GM19351 (cell line): ENCODE data around the gene TRAPPC2.
"Not testable (repeated sequence)": the region's sequence is repeated elsewhere in the genome, so short reads cannot be mapped to it uniquely, and the experiment has no call there.

Source experiments
- ATAC-seq: cut with Tn5 transposase; IDR thresholded peaks from one replicate; pipeline ENCODE4 v1.9.1; 2021; ENCODE audit warnings: mild to moderate bottlenecking, moderate library complexity; ENCODE audit not compliant: unreplicated experiment

The TRAPPC2 gene

DNA sequence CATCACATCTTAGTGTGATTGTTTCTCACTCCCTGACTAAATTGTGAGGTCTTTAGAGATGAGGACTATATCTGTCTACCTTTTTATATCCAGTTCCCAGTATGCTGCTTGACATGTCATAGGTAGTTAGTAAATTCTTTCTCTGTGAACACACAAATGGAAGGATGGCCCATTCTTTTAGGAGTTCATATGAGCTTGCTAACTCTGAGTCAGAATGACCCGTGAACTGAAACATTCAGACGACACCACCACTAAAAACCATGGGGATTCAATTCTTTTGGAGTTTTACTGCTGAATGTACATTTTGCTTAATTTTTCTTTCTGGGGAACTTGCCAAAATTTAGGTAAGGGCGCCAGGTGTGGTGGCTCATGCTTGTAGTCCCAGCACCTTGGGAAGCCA lies 14.1 kb upstream of the TRAPPC2 start:
- no peak for ATAC-seq

DNA sequence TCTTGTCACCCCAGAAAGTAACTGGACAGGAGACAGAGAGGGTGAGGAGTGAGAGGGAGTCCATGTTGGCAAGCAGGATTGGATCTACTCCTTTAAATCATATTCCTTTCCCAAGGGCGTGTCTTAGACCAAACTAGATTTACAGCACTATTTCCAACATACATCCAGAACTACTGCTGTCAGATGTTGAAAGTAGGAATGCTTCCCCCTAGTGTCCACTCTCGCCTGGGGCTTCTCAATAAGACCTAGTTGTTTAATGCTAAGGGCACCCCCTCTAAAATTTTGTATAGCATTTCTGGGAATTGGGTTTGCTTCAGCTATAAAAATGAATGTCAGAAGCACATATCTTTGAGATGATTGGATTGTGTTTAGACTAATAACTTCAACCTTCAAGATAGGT lies 13.4 kb upstream of the TRAPPC2 start:
- no peak for ATAC-seq

DNA sequence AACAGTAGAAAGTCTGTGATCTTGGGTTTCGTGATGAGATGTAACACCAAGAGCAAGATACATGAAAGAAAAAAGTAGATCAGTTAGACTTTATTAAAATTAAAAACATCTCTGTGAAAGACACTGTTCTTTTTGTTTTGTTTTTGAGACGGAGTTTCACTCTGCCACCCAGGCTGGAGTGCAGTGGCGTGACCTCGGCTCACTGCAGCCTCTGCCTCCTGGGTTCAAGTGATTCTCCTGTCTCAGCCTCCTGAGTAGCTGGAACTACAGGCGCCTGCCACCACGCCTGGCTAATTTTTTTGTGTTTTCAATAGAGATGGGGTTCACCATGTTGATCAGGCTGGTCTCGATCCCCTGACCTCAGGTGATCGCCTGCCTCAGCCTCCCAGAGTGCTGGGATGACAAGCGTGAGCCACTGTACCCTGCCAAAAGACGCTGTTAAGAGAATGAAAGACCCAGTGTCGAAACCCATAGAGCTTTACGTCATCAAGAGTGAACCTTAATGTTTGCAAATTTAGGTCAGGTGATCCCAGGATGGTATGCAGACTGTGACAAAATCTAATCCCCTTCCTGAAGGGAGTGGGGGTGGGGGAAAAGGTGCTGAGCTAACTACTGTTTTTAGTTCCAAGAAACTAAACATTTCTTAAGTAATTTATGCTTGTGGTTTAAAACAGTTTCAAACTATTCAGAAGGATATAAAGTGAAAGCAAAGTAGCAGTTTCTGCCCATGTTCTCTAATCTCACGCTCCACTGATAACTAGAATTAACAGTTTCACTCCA lies 8.2 kb upstream of the TRAPPC2 start:
- peak; percentile 88 for ATAC-seq

DNA sequence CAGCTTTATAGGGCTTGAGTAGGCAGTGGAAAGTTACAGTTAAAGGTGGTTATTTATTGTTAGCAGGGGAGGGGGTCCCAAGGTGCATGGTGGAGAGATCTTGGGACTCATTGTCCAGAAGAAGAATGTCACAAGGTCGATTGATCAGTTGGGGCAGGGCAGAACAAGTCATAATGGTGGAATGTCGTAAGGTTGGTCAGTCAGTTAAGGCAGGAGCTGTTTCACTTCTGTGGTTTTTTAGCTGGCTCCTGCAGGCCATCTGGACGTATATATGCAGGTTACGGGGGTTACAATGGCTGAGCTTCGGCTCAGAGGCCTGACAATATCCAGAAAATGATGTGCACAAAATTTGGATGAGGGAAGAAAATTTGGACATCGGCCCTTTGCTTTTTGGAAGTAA lies 7.3 kb upstream of the TRAPPC2 start:
- ATAC-seq: no peak

DNA sequence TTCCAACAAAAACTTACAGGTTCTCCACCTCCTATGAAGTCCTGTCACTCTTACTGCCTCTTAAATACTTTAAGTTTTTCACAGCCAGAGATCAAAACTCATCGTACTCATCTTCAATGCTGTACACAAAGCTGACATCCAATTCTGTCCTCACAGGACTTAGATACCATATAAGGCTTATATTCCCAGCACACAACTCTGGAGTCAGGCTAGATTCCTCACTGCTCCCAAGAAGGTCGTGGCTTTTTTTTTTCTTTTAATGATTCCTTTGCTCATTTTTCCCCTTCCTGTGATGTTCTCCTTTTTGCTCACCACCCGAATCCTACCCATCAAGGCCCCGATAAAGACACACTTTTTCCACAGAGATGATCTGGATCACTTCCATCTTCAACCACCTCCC lies 914 bp downstream of the TRAPPC2 start:
- no peak for ATAC-seq

DNA sequence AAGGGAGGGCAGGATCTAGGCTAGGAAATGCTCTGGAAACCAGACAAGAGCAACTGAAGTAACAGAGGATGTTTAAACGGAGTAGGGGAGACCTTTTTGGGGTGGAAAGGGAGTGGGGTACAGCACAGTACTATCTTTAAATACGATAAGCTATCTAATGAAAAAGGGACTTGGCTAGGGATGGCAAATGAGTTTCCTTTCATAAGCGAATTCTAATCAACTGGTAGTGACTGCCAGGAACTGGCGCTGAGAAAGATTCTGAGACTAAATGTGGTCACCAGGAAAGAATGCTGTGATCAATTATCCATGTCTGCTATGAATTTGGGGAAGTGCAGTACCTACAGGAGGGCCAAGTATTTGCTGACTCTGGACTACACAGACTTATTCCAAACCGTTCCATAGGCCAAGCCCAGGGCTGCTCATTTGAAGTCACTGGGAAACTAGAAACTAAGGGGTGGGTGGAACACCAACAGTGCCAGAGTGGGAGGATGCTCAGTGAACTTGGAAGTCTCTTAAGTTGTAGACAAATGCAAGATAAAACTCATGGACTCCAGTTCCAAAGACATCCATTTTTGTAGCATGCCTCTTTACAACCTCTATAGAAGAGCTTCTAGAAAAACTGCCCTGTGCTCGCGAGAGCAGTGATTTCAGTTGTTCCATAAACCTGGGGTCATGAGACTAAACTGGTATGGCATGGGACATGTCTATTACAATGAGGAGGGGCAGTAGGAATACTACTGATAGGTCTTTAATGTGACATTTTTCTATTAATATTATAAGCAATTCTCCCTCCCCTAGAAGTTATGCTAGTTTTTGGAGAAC lies 2.0 kb downstream of the TRAPPC2 start:
- ATAC-seq: no peak

DNA sequence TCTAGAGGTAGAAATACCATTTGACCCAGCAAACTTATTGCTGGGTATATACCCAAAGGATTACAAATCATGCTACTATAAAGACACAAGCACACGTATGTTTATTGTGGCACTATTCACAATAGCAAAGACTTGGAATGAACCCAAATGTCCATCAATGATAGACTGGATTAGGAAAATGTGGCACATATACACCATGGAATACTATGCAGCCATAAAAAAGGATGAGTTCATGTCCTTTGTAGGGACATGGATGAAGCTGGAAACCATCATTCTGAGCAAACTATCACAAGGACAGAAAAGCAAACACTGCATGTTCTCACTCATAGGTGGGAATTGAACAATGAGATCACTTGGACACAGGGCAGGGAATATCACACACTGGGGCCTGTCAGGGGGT lies 3.9 kb downstream of the TRAPPC2 start:
- not testable (repeated sequence) for ATAC-seq

DNA sequence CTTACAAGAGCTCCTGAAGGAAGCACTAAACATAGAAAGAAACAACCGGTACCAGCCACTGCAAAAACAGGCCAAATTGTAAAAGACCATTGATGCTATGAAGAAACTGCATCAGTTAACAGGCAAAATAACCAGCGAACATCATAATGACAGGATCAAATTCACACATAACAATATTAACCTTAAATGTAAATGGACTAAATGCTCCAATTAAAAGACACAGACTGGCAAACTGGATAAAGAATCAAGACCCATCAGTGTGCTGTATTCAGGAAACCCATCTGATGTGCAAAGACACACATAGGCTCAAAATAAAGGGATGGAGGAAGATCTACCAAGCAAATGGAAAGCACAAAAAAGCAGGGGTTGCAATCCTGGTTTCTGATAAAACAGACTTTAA lies 7.8 kb downstream of the TRAPPC2 start:
- ATAC-seq: not testable (repeated sequence)

DNA sequence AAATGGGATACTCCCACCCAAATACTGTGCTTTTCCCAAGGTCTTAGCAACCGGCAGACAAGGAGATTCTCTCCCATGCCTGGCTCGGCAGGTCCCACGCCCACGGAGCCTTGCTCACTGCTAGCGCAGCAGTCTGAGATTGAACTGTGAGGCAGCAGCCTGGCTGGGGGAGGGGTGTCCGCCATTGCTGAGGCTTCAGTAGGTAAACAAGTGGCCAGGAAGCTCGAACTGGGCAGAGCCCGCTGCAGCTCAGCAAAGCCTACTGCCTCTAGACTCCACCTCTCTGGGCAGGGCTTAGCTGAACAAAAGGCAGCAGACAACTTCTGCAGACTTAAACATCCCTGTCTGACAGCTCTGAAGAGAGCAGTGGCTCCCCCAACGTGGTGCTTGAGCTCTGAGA lies 9.5 kb downstream of the TRAPPC2 start:
- not testable (repeated sequence) for ATAC-seq

DNA sequence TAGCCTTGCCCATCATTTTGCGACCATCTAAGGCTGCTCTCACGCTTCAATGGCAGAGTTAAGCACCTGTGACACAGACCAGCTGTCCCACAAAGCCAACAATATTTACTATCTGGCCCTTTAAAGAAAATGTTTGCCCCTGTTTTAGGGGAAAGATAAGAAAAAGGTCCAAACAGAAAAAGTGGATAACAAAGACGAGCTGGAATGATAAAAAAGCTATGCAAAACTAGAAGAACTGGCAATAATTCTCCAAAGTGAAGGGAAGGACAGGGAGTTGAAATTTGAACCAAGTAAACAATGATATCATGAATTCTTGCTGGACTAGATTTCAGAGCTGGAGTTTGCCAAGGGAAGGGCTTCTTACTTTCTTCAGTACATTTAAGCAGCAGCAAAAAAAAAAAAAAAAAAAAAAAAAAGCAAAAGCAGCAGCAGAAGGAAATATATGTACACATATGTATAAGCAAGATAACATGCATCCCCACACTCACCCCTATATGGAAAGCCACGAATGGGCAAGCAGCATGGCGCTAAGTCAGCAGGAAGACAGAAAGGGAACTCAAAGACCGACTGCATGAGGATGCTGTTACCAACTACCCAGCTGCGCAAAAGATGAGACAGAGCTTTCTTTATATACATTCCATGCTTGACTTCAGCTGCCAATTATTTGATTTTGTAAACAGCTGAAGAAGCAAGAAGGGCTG lies 12.5 kb downstream of the TRAPPC2 start:
- no peak for ATAC-seq

DNA sequence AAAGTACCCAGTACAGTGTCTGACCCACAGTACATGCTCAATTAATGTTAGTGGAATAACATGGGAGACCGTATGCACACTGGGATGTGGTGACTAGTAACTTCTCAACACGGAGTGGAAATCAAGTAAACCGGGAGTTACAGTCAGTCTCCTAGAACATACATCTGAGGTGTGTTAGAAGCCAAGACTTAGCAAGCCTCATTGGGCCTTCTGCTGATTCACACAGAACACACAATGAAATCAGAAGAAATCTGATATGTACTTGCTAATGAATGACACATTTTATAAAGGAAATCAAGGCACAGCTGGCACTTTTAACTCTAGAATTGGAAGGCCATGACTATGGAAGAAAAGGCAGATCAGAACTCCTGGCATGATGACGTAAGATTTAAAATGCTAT lies 13.0 kb downstream of the TRAPPC2 start:
- no peak for ATAC-seq

DNA sequence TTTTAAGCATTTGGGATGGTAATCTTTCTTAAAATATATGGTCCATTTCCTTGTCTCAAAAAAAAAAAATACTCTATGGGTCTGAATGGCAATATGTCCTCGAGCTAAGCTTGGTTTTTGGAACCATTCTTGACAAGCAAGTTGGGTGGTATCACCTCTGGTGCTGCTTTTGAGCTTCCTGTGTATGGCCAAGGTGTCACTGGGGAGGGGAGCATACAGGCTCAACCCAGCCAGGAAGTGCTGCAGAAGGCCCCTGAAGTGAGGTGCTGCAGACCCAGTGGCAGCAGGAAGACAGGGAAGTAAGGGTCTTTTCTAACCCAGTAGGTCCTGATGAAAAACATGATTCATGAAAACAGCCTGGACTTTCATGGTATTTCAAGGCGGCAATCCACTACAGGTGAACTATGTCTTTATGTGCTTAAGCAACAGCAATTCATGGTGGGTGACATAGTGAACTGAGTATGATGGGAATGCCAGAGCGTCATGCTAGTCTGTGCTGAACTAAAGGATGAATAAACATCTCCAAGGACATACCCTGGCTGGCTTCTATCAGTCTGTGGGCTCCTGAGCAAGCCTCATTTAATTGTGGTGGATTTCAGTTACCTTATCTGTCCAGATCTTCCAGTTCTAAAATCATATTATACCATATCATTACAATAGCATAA lies 15.1 kb downstream of the TRAPPC2 start:
- ATAC-seq: no peak

DNA sequence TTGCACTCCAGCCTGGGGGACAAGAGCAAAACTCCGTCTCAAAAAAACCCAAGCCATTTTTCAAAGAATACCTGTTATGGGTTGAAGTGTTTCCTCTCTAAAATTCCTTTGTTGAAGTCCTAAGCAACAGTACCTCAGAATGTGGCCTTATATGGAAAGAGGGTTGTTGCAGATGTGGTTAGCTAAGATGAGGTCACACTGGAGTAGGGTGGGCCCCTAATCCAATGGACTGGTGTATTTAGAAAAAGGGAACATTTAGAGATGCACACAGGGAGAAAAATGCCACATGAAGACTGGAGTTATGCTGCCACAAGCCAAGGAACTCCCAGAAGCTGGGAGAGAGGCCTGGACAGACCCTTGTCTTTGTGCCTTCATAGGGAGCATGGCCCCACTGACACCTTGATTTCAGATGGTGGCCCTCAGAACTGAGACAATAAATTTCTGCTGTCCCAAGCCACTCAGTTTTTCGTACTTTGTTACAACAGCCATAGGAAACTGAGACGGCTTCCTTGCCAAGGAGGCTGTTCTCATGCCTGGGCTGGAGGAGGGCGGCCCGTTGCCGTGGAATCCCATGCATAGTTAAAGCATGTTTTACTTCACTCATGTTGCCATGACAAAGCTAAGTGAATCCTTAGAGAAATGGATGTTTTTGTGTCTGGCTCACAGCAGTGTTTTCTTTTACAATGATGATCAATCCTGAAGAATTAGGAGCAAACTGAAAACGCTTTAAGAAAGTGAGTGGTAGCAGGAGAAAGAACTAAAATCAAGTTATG lies 16.5 kb downstream of the TRAPPC2 start:
- no peak for ATAC-seq

DNA sequence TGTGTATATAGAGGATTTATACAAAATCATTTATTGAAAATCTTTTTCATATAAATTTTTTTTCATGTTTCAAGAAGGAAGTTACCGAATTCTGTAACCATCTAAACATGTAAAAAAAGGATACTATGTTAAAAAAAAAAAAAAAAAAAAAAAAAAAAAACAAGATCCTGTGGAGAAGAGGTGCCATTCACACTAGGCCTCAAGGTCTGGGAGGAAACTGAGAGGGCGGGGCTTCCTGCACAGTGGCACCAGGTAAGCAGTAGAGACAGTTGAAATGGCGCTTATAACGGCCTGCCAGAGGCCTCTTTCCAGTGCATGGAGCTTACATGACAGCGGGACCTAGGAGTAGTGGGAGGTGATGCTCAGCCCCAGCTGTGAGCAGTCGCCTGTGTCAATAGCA lies 17.5 kb downstream of the TRAPPC2 start:
- ATAC-seq: no peak

DNA sequence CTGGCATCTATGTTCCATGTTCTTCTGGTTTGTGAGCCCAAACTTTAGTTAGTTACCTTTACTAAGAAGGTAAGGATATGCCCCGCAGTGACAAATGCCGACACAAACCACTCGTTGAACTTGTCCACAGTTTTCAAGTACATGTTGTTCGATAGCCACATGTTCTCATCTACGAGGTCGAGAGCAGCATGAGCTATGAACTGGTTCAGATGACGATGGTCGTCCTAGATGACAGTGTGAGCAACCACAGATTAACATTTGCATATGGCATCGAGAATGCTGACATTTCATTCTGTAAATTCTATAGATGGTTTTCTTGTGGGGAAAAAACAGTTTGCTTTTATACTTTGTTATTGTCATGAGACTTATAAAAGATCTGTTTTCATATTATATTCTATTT lies 18.0 kb downstream of the TRAPPC2 start:
- no peak for ATAC-seq

DNA sequence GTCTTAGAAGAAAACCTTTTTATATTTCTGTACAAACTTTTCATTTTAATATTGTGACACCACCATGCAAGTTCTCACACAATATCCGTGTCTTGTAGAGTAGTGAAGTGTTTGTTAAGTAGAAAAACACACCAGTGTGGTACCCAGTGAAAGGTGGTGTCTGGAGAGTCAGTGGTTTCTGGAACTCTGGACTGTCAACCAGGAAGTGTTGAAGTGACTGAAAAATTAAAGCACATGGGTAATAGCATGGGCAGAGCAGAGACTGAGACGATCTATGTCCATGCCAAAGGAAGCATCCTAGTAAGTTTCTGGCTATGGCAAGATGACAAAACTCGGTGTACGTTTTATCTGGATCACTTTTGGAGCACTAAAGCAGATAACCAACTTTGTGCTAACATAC lies 23.3 kb downstream of the TRAPPC2 start:
- ATAC-seq: no peak

DNA sequence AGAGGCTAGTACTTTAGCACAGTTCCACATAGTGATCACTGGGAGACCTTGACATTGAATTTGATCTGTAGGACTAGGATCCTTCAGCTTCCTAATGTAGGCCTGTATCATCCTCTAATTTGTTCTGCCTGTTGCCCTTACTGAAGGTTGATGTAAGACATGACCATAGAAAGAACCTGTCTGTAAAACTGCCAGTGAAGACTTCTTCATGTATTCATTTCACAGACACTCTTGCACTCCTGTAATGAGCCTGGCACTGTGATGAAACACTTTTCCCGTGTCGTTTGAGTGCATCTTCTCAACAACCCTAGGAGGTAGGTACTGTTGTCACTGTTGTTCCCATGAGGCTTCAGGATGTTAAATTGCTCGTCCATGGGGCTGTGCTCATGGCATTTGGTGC lies 30.8 kb downstream of the TRAPPC2 start:
- no peak for ATAC-seq

DNA sequence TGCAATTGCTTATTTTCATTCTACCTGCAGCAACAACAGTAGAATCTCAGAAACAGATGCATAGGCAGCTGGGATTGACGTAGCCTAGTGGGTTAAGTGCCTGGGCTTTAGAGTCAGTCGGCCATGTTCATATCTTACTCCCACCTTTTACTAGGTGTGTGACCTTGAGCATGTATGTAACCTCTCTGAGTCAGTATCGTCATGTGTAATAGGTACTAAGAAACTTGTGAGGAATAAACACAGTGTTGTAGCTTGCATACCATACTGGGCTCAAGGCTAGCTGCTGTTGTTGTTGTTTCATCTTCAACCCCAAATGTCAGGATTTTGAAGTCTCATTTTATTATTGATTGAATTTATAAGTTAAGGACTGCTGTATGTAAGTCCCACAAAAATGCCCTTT lies 31.3 kb downstream of the TRAPPC2 start:
- no peak for ATAC-seq

DNA sequence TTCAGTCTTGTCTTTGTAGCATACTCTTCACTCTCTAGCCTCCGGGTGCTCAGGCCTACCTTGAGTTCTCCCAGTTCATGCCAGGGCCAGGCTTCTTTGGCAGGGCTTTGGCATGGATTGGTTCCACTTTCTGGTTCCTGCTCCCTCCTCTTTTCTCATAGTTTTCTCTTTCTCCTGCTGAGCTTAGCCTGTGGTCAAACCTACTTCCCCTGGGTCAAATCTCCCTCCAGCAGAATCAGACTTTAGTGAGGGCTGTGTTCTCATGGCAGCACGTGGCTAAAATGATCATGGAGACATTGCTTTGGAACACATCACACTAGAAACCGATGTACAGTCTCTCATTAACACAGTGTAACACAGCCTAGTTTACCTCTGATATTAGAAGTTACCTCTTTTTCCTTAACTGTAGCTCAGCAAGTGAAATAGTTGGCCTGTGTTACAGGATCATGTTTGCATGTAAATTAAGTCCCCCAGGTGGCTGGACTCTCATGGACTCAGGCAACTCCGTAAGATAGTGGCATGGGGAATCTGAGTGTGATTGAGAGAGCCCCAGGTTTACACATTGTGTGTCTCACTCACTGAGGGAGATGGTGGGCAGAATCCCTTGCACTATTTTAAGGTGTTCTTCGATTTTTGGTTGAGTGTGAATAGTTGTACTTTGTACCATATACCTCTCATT lies 32.2 kb downstream of the TRAPPC2 start:
- ATAC-seq: no peak

DNA sequence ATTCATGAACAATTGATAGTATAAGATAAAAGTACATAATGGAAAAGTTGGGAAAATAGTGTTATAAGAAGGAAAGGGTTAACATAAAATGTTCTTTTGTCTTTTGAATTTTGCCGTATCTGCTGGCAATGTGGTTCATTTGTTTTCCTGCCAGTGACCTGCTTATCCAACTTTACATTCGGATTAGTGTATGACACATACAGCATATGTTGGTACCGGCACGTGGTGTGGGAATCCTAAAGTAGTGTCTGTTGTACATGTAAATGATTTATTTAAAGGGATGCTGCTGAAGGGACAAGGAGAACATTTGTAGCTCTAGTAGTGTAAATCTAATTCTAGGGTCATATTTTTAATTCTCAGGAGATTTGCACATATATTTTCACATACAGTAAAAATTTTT lies 34.0 kb downstream of the TRAPPC2 start:
- ATAC-seq: no peak
